Left ventricle myocardium inferior (tissue), 1 donor: ENCODE results near the gene CACNB3. TPM values are rescaled to one million over a fixed set of nuclear protein-coding genes. Genes with fewer than 3 reads are reported as not detected.

ENCODE experiments used
- DNase-seq: peaks from one replicate; pipeline ENCODE4 v3.0.0-alpha.2; 2020
- H3K27ac ChIP-seq: fragments of 200-600 bp; replicated peaks from 2 replicates; pipeline ENCODE4 v1.8.0; 2021
- H3K27me3 ChIP-seq: fragments of 200-600 bp; 2 replicates; pipeline ENCODE4 v1.8.0; 2021; ENCODE audit warnings: low read depth
- H3K36me3 ChIP-seq: fragments of 200-600 bp; 2 replicates; pipeline ENCODE4 v1.8.0; 2021
- H3K4me1 ChIP-seq: fragments of 200-600 bp; 2 replicates; pipeline ENCODE4 v1.8.0; 2021
- H3K4me3 ChIP-seq: fragments of 200-600 bp; 2 replicates; pipeline ENCODE4 v1.8.0; 2021; ENCODE audit warnings: mild to moderate bottlenecking, moderate library complexity
- H3K9me3 ChIP-seq: fragments of 200-600 bp; replicated peaks from 2 replicates; pipeline ENCODE4 v1.8.0; 2021
- intact Hi-C: fragments of 100-400 bp; cut with micrococcal nuclease; formaldehyde crosslinking; loops from one replicate; pipeline ENCODE4 v1.11.0; 2022
- total RNA-seq: library from RNA; stranded (reverse); fragmentation: NEBNext Ultra II Directional; extraction: Animal tissue kit (Norgen Biotek cat#: 25700); gene quantifications from one replicate; pipeline ENCODE4 v1.2.1, GENCODE V29; 2021
- TF ChIP-seq, protein P1 (sequence below): fragments of 200-600 bp; IDR thresholded peaks from 2 replicates; pipeline ENCODE4 v1.8.0; 2021; ENCODE audit warnings: antibody characterized with exemption, mild to moderate bottlenecking, borderline replicate concordance
- donor health status: DM: no; HTN: yes; CAD: no; lungs with severe emphysema.

Gene CACNB3
- total RNA-seq, 1 donor from 2014 or later, result 4.8 TPM

- H3K36me3 ChIP-seq, result peaks cover 51% of the 10 kb centered on the region
- DNase-seq, result no peak
- intact Hi-C loops, result no loop called here
- no peaks in the 10 kb centered on the region for H3K4me1 ChIP-seq
- TF ChIP-seq, protein P1, sequence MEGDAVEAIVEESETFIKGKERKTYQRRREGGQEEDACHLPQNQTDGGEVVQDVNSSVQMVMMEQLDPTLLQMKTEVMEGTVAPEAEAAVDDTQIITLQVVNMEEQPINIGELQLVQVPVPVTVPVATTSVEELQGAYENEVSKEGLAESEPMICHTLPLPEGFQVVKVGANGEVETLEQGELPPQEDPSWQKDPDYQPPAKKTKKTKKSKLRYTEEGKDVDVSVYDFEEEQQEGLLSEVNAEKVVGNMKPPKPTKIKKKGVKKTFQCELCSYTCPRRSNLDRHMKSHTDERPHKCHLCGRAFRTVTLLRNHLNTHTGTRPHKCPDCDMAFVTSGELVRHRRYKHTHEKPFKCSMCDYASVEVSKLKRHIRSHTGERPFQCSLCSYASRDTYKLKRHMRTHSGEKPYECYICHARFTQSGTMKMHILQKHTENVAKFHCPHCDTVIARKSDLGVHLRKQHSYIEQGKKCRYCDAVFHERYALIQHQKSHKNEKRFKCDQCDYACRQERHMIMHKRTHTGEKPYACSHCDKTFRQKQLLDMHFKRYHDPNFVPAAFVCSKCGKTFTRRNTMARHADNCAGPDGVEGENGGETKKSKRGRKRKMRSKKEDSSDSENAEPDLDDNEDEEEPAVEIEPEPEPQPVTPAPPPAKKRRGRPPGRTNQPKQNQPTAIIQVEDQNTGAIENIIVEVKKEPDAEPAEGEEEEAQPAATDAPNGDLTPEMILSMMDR, result no peak
- H3K27me3 ChIP-seq, result no peaks in the 10 kb centered on the region
- H3K4me3 ChIP-seq, result no peak overlapping the region
- H3K27ac ChIP-seq, result no peak overlapping the region
- no peaks in the 10 kb centered on the region for H3K9me3 ChIP-seq
Observed at GRCh38 chr12:48827026-48827425, 8.7 kb downstream of the CACNB3 start.

DNA sequence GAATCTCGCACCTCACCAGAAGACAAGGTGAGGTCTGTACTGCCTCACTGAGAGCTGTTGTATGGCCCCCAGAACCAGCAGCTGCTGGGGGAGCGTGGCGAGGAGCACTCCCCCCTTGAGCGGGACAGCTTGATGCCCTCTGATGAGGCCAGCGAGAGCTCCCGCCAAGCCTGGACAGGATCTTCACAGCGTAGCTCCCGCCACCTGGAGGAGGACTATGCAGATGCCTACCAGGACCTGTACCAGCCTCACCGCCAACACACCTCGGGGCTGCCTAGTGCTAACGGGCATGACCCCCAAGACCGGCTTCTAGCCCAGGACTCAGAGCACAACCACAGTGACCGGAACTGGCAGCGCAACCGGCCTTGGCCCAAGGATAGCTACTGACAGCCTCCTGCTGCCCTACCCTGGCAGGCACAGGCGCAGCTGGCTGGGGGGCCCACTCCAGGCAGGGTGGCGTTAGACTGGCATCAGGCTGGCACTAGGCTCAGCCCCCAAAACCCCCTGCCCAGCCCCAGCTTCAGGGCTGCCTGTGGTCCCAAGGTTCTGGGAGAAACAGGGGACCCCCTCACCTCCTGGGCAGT is 9.3 kb downstream of the CACNB3 start:
- Histone ChIP-seq H3K36me3 (peaks cover 56% of the 10 kb centered on the region), H3K4me1 (no peaks in the 10 kb centered on the region), H3K4me3 (no peak overlapping the region), H3K27me3 (no peaks in the 10 kb centered on the region), H3K27ac (no peak overlapping the region), H3K9me3 (no peaks in the 10 kb centered on the region)
- TF ChIP-seq, protein P1, result no peak
- no peak for DNase-seq
- intact Hi-C loops, result no loop called here

DNA sequence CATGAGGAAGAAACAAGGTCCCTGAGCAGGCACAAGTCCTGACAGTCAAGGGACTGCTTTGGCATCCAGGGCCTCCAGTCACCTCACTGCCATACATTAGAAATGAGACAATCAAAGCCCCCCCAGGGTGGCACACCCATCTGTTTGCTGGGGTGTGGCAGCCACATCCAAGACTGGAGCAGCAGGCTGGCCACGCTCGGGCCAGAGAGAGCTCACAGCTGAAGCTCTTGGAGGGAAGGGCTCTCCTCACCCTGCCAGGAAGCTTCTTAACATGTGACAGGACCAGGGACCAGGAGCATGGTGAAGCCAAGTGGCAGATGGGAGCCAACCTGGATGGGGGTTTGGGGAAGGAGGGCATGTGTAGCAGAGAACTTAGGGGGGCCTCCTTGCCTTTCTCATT is 10.0 kb downstream of the CACNB3 start:
- TF ChIP-seq, protein P1, result no peak
- H3K4me3 ChIP-seq, result no peak overlapping the region
- H3K27me3 ChIP-seq, result no peaks in the 10 kb centered on the region
- no peak for DNase-seq
- no peak overlapping the region for H3K27ac ChIP-seq
- intact Hi-C loops, result no loop called here
- H3K9me3 ChIP-seq, result no peaks in the 10 kb centered on the region
- peaks cover 63% of the 10 kb centered on the region for H3K36me3 ChIP-seq
- no peaks in the 10 kb centered on the region for H3K4me1 ChIP-seq

DNA sequence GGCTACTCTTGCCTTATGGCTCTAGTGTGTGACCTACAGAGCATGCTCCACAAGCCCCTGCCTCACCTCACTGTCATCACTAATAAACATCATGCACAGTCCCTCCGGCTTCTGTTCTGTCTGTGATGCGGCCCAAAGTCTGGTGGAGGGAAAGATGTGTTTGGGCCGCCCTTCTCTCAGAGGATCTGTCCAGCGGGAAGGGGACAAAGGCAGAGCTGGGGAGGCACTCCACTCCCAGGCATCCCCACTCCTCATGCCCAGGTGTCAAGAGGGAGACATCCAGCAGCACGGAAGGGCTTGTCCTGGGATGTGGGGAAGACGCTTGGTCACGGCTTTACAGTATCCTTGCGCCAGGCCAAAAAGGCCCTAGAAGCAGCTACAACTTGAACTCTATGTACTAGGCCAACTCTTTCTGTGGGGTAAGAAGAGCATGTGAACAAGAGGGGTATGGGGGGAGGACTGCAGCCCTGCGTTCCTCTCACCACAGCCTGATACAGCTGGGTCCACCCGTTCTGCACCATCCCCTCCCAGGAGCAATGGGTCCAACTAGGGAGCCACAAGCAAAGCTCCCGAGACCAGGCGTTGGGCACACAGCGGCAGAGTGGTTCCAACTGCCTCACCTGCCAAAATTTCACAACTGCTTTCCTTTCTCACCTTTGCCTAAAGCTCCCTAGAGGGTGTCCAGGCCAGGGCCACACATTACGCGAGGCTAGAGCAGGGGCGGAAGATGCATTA is 10.7 kb downstream of the CACNB3 start:
- TF ChIP-seq, protein P1, result no peak
- intact Hi-C loops, result no loop called here
- no peaks in the 10 kb centered on the region for H3K9me3 ChIP-seq
- no peak for DNase-seq
- no peaks in the 10 kb centered on the region for H3K27me3 ChIP-seq
- H3K4me1 ChIP-seq, result no peaks in the 10 kb centered on the region
- H3K36me3 ChIP-seq, result peaks cover 70% of the 10 kb centered on the region
- no peak overlapping the region for H3K27ac ChIP-seq
- no peak overlapping the region for H3K4me3 ChIP-seq

DNA sequence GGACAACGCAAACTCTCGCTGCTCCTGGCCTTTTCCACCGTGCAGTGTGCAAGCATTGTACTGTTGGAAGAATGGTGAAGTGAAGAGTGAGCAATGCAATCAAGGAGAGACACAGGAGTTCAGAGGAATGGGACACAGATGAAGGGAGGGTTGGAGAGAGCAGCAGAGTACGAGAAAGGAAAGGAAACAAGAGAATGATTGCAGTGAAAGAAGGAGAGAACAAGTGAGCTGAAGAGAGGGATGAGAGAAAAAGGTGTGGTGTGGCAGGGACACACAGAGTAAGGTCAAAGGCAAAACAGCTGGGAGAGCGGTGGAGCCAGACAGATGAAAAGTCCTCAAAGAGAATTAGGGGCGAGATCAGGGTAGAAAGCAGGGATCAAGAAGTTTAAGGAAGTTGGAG is 13.0 kb downstream of the CACNB3 start:
- Histone ChIP-seq H3K27me3 (no peaks in the 10 kb centered on the region), H3K4me3 (no peak overlapping the region), H3K36me3 (peaks cover 93% of the 10 kb centered on the region), H3K4me1 (no peaks in the 10 kb centered on the region), H3K9me3 (no peaks in the 10 kb centered on the region), H3K27ac (no peak overlapping the region)
- TF ChIP-seq, protein P1, result no peak
- intact Hi-C loops, result no loop called here
- DNase-seq, result no peak
